ENCODE data around the gene C8A.

The C8A gene

GRCh38 chr1:56821462-56821797 lies 33.2 kb upstream of the C8A start:
- Histone ChIP-seq H3K9ac (ENCODE audit: low read length in 2 of 2) (no peak overlapping the region), H3K4me3 (ENCODE audit: low read length in 2 of 2) (no peak overlapping the region), H3K9me3 (ENCODE audit: control insufficient read depth in 2 of 2, low read length in 2 of 2) (no peaks in the 10 kb centered on the region), H3K27me3 (ENCODE audit: control insufficient read depth in 1 of 2, insufficient read depth in 2 of 2, low read length in 2 of 2) (peaks cover 0 to 2% of the 10 kb centered on the region in 2 donors), H3K27ac (ENCODE audit: low read length) (no peak overlapping the region), H3K4me1 (ENCODE audit: control insufficient read depth, insufficient read depth, low read length) (peaks cover 8% of the 10 kb centered on the region), H3K36me3 (ENCODE audit: control insufficient read depth in 2 of 2, insufficient read depth in 2 of 2, low read length in 2 of 2) (no peaks in the 10 kb centered on the region)

- Histone ChIP-seq H3K27me3 (ENCODE audit: control insufficient read depth in 1 of 2, insufficient read depth in 2 of 2, low read length in 2 of 2) (peaks cover 0 to 5% of the 10 kb centered on the region in 2 donors), H3K27ac (ENCODE audit: low read length) (no peak overlapping the region), H3K4me1 (ENCODE audit: control insufficient read depth, insufficient read depth, low read length) (peaks cover 8% of the 10 kb centered on the region), H3K9ac (ENCODE audit: low read length in 2 of 2) (no peak overlapping the region), H3K36me3 (ENCODE audit: control insufficient read depth in 2 of 2, insufficient read depth in 2 of 2, low read length in 2 of 2) (no peaks in the 10 kb centered on the region), H3K9me3 (ENCODE audit: control insufficient read depth in 2 of 2, low read length in 2 of 2) (no peaks in the 10 kb centered on the region), H3K4me3 (ENCODE audit: low read length in 2 of 2) (no peak overlapping the region)
Observed at GRCh38 chr1:56824271-56824670, 30.3 kb upstream of the C8A start.

- H3K36me3 ChIP-seq (ENCODE audit: control insufficient read depth in 2 of 2, insufficient read depth in 2 of 2, low read length in 2 of 2), result no peaks in the 10 kb centered on the region
- H3K9ac ChIP-seq (ENCODE audit: low read length in 2 of 2), result no peak overlapping the region
- no peak overlapping the region for H3K4me3 ChIP-seq (ENCODE audit: low read length in 2 of 2)
- no peaks in the 10 kb centered on the region for H3K9me3 ChIP-seq (ENCODE audit: control insufficient read depth in 2 of 2, low read length in 2 of 2)
- peaks cover 8% of the 10 kb centered on the region for H3K4me1 ChIP-seq (ENCODE audit: control insufficient read depth, insufficient read depth, low read length)
- H3K27me3 ChIP-seq (ENCODE audit: control insufficient read depth in 1 of 2, insufficient read depth in 2 of 2, low read length in 2 of 2), result peaks cover 0 to 5% of the 10 kb centered on the region in 2 donors
- no peak overlapping the region for H3K27ac ChIP-seq (ENCODE audit: low read length)
Observed at GRCh38 chr1:56824938-56825337, 29.7 kb upstream of the C8A start.

GRCh38 chr1:56825436-56825835 lies 29.2 kb upstream of the C8A start:
- Histone ChIP-seq H3K4me3 (ENCODE audit: low read length in 2 of 2) (no peak overlapping the region), H3K27ac (ENCODE audit: low read length) (no peak overlapping the region), H3K36me3 (ENCODE audit: control insufficient read depth in 2 of 2, insufficient read depth in 2 of 2, low read length in 2 of 2) (no peaks in the 10 kb centered on the region), H3K9ac (ENCODE audit: low read length in 2 of 2) (no peak overlapping the region), H3K9me3 (ENCODE audit: control insufficient read depth in 2 of 2, low read length in 2 of 2) (no peaks in the 10 kb centered on the region), H3K4me1 (ENCODE audit: control insufficient read depth, insufficient read depth, low read length) (peaks cover 8% of the 10 kb centered on the region), H3K27me3 (ENCODE audit: control insufficient read depth in 1 of 2, insufficient read depth in 2 of 2, low read length in 2 of 2) (peaks cover 0 to 5% of the 10 kb centered on the region in 2 donors)

GRCh38 chr1:56827711-56828110 lies 26.9 kb upstream of the C8A start:
- no peak overlapping the region for H3K27ac ChIP-seq (ENCODE audit: low read length)
- H3K4me3 ChIP-seq (ENCODE audit: low read length in 2 of 2), result no peak overlapping the region
- no peaks in the 10 kb centered on the region for H3K36me3 ChIP-seq (ENCODE audit: control insufficient read depth in 2 of 2, insufficient read depth in 2 of 2, low read length in 2 of 2)
- peaks cover 0 to 3% of the 10 kb centered on the region in 2 donors for H3K27me3 ChIP-seq (ENCODE audit: control insufficient read depth in 1 of 2, insufficient read depth in 2 of 2, low read length in 2 of 2)
- H3K9me3 ChIP-seq (ENCODE audit: control insufficient read depth in 2 of 2, low read length in 2 of 2), result no peaks in the 10 kb centered on the region
- no peak overlapping the region for H3K9ac ChIP-seq (ENCODE audit: low read length in 2 of 2)
- peaks cover 4% of the 10 kb centered on the region for H3K4me1 ChIP-seq (ENCODE audit: control insufficient read depth, insufficient read depth, low read length)

- H3K27ac ChIP-seq (ENCODE audit: low read length), result no peak overlapping the region
- no peak overlapping the region for H3K4me3 ChIP-seq (ENCODE audit: low read length in 2 of 2)
- no peak overlapping the region for H3K9ac ChIP-seq (ENCODE audit: low read length in 2 of 2)
- peaks cover 4% of the 10 kb centered on the region for H3K4me1 ChIP-seq (ENCODE audit: control insufficient read depth, insufficient read depth, low read length)
- H3K27me3 ChIP-seq (ENCODE audit: control insufficient read depth in 1 of 2, insufficient read depth in 2 of 2, low read length in 2 of 2), result peaks cover 0 to 3% of the 10 kb centered on the region in 2 donors
- H3K36me3 ChIP-seq (ENCODE audit: control insufficient read depth in 2 of 2, insufficient read depth in 2 of 2, low read length in 2 of 2), result no peaks in the 10 kb centered on the region
- H3K9me3 ChIP-seq (ENCODE audit: control insufficient read depth in 2 of 2, low read length in 2 of 2), result no peaks in the 10 kb centered on the region
Observed at GRCh38 chr1:56830052-56830451, 24.5 kb upstream of the C8A start.

GRCh38 chr1:56831871-56832693 lies 22.5 kb upstream of the C8A start:
- Histone ChIP-seq H3K9ac (ENCODE audit: low read length in 2 of 2) (no peak overlapping the region), H3K9me3 (ENCODE audit: control insufficient read depth in 2 of 2, low read length in 2 of 2) (no peaks in the 10 kb centered on the region), H3K4me3 (ENCODE audit: low read length in 2 of 2) (peak overlapping the region; percentile 17 to 27)

GRCh38 chr1:56833088-56833487 lies 21.5 kb upstream of the C8A start:
- Histone ChIP-seq H3K9ac (ENCODE audit: low read length in 2 of 2) (no peak overlapping the region), H3K27ac (ENCODE audit: low read length) (no peak overlapping the region), H3K9me3 (ENCODE audit: control insufficient read depth in 2 of 2, low read length in 2 of 2) (no peaks in the 10 kb centered on the region), H3K36me3 (ENCODE audit: control insufficient read depth in 2 of 2, insufficient read depth in 2 of 2, low read length in 2 of 2) (no peaks in the 10 kb centered on the region), H3K27me3 (ENCODE audit: control insufficient read depth in 1 of 2, insufficient read depth in 2 of 2, low read length in 2 of 2) (no peaks in the 10 kb centered on the region), H3K4me3 (ENCODE audit: low read length in 2 of 2) (no peak overlapping the region), H3K4me1 (ENCODE audit: control insufficient read depth, insufficient read depth, low read length) (peaks cover 4% of the 10 kb centered on the region)

More at GRCh38 chr1:56831871-56832693, 22.5 kb upstream of the C8A start:
- Histone ChIP-seq H3K36me3 (ENCODE audit: control insufficient read depth in 2 of 2, insufficient read depth in 2 of 2, low read length in 2 of 2) (no peaks in the 10 kb centered on the region), H3K27me3 (ENCODE audit: control insufficient read depth in 1 of 2, insufficient read depth in 2 of 2, low read length in 2 of 2) (peaks cover 0 to 3% of the 10 kb centered on the region in 2 donors), H3K27ac (ENCODE audit: low read length) (no peak overlapping the region), H3K4me1 (ENCODE audit: control insufficient read depth, insufficient read depth, low read length) (peaks cover 4% of the 10 kb centered on the region)

- H3K9ac ChIP-seq (ENCODE audit: low read length in 2 of 2), result no peak overlapping the region
- H3K27me3 ChIP-seq (ENCODE audit: control insufficient read depth in 1 of 2, insufficient read depth in 2 of 2, low read length in 2 of 2), result no peaks in the 10 kb centered on the region
- no peaks in the 10 kb centered on the region for H3K36me3 ChIP-seq (ENCODE audit: control insufficient read depth in 2 of 2, insufficient read depth in 2 of 2, low read length in 2 of 2)
- H3K27ac ChIP-seq (ENCODE audit: low read length), result no peak overlapping the region
- H3K4me1 ChIP-seq (ENCODE audit: control insufficient read depth, insufficient read depth, low read length), result peaks cover 4% of the 10 kb centered on the region
- no peak overlapping the region for H3K4me3 ChIP-seq (ENCODE audit: low read length in 2 of 2)
- H3K9me3 ChIP-seq (ENCODE audit: control insufficient read depth in 2 of 2, low read length in 2 of 2), result peaks cover 0 to under 1% of the 10 kb centered on the region in 2 donors
Observed at GRCh38 chr1:56834137-56834900, 20.3 kb upstream of the C8A start.

- peaks cover 0 to 5% of the 10 kb centered on the region in 2 donors for H3K9me3 ChIP-seq (ENCODE audit: control insufficient read depth in 2 of 2, low read length in 2 of 2)
- peaks cover 4% of the 10 kb centered on the region for H3K4me1 ChIP-seq (ENCODE audit: control insufficient read depth, insufficient read depth, low read length)
- no peak overlapping the region for H3K9ac ChIP-seq (ENCODE audit: low read length in 2 of 2)
- no peaks in the 10 kb centered on the region for H3K36me3 ChIP-seq (ENCODE audit: control insufficient read depth in 2 of 2, insufficient read depth in 2 of 2, low read length in 2 of 2)
- no peaks in the 10 kb centered on the region for H3K27me3 ChIP-seq (ENCODE audit: control insufficient read depth in 1 of 2, insufficient read depth in 2 of 2, low read length in 2 of 2)
- no peak overlapping the region for H3K27ac ChIP-seq (ENCODE audit: low read length)
- no peak overlapping the region for H3K4me3 ChIP-seq (ENCODE audit: low read length in 2 of 2)
Observed at GRCh38 chr1:56835657-56836056, 18.9 kb upstream of the C8A start.

- no peak overlapping the region for H3K27ac ChIP-seq (ENCODE audit: low read length)
- H3K9ac ChIP-seq (ENCODE audit: low read length in 2 of 2), result no peak overlapping the region
- H3K27me3 ChIP-seq (ENCODE audit: control insufficient read depth in 1 of 2, insufficient read depth in 2 of 2, low read length in 2 of 2), result no peaks in the 10 kb centered on the region
- H3K36me3 ChIP-seq (ENCODE audit: control insufficient read depth in 2 of 2, insufficient read depth in 2 of 2, low read length in 2 of 2), result no peaks in the 10 kb centered on the region
- H3K9me3 ChIP-seq (ENCODE audit: control insufficient read depth in 2 of 2, low read length in 2 of 2), result peaks cover 0 to 5% of the 10 kb centered on the region in 2 donors
- H3K4me1 ChIP-seq (ENCODE audit: control insufficient read depth, insufficient read depth, low read length), result peaks cover 4% of the 10 kb centered on the region
- no peak overlapping the region for H3K4me3 ChIP-seq (ENCODE audit: low read length in 2 of 2)
Observed at GRCh38 chr1:56836359-56836758, 18.2 kb upstream of the C8A start.
